HepG2 (cell line): ENCODE results near the gene CADM1. TPM values are rescaled to one million over a fixed set of nuclear protein-coding genes. Genes with fewer than 3 reads are reported as not detected.

Experiments used
- AKAP8 ChIP-seq: sonication (generic); formaldehyde crosslinking; IDR thresholded peaks from 2 replicates; pipeline ENCODE4 v1.5.1; 2020; ENCODE audit warnings: mild to moderate bottlenecking, missing genetic modification reagents
- BCL6 ChIP-seq: IDR thresholded peaks from 2 replicates; pipeline ENCODE4 v1.6.1; 2016; ENCODE audit warnings: missing genetic modification reagents, missing compliant biosample characterization
- ELF1 ChIP-seq: sonication (generic); formaldehyde crosslinking; IDR thresholded peaks from 2 replicates; pipeline ENCODE4 v1.4.0; 2020; ENCODE audit warnings: missing genetic modification reagents
- ELF3 ChIP-seq: IDR thresholded peaks from 2 replicates; pipeline ENCODE4 v1.6.1; 2016; ENCODE audit warnings: missing genetic modification reagents, missing compliant biosample characterization
- NR2F2 ChIP-seq: IDR thresholded peaks from 2 replicates; pipeline ENCODE4 v1.6.1; 2012; ENCODE audit warnings: low read depth, inconsistent platforms, borderline replicate concordance
- RAD21 ChIP-seq: fragments of 450-650 bp; formaldehyde crosslinking; IDR thresholded peaks from 2 replicates; pipeline ENCODE4 v1.5.0; 2020; ENCODE audit warnings: mild to moderate bottlenecking
- ZFX ChIP-seq: sonication (generic); formaldehyde crosslinking; IDR thresholded peaks from 2 replicates; pipeline ENCODE4 v1.4.0; 2020; ENCODE audit warnings: mild to moderate bottlenecking, low read depth, missing genetic modification reagents, moderate library complexity
- ZMYM4 ChIP-seq: sonication (generic); formaldehyde crosslinking; IDR thresholded peaks from 2 replicates; pipeline ENCODE4 v1.8.1; 2023; ENCODE audit warnings: mild to moderate bottlenecking, missing genetic modification reagents
- ZNF263 ChIP-seq: sonication (generic); formaldehyde crosslinking; IDR thresholded peaks from 2 replicates; pipeline ENCODE4 v1.4.0; 2020; ENCODE audit warnings: missing genetic modification reagents
- polyA plus RNA-seq, 8 experiments: library from polyadenylated mRNA; depleted of rRNA in 3 of 8; stranded (reverse) in 7 of 8; unstranded in 1 of 8; fragments of >200 nt; fragmentation: Illumina TruSeq in 4 of 8; extraction: Trizol in 4 of 8; gene quantifications; 2 replicates each; pipeline versions ENCODE4 v1.2.1 to v1.2.3, GENCODE V29; 2011 to 2016; ENCODE audit warnings: low read depth in 4 of 8, missing spikeins in 1 of 8, mixed read lengths in 1 of 8; ENCODE audit not compliant: insufficient read depth in 1 of 8
- total RNA-seq, 5 experiments: library from RNA; depleted of rRNA; stranded (reverse); fragments of >200 nt; fragmentation: Illumina TruSeq; extraction: Trizol; gene quantifications; 2 replicates each; pipeline ENCODE4 v1.2.3, GENCODE V29; 2016; ENCODE audit warnings: low read depth in 1 of 5
- TF ChIP-seq, protein P1 (sequence below): sonication (generic); formaldehyde crosslinking; IDR thresholded peaks from 2 replicates; pipeline ENCODE4 v1.8.0; 2022; ENCODE audit warnings: mild to moderate bottlenecking, missing genetic modification reagents, moderate library complexity
- TF ChIP-seq, protein P2 (sequence below): sonication (generic); formaldehyde crosslinking; IDR thresholded peaks from 2 replicates; pipeline ENCODE4 v1.4.0; 2020; ENCODE audit warnings: missing genetic modification reagents
- TF ChIP-seq, protein P3 (sequence below): sonication (generic); formaldehyde crosslinking; IDR thresholded peaks from 2 replicates; pipeline ENCODE4 v1.8.1; 2022; ENCODE audit warnings: low read depth, mild to moderate bottlenecking, missing genetic modification reagents

CADM1 gene
- total and polyA plus RNA-seq, 2 of the 13 experiments (the other 11 are each of a cell fraction or from before 2014, with no cell fraction given) = 71.3 to 122 TPM

DNA sequence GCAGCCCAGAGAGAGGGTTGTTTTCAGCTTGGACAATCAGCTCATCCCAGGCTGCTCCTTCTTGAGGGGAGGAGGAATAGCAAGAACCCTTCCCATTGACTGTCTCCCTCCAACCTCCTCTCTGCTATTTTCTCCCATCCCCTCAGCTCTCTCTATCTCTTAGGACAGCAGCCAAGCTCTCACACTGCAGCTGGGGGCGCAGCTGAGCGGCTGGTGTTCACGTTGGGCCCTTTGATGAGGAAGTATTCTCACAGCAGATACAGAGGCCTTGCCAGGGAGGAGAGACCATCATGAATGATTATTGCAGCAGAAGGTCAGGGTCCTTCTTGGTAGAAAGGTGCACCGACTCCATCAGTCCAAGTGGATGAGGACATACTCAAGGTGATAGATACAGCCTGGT lies 26.5 kb upstream of the CADM1 start (continued):
- TF ChIP-seq, protein P1, sequence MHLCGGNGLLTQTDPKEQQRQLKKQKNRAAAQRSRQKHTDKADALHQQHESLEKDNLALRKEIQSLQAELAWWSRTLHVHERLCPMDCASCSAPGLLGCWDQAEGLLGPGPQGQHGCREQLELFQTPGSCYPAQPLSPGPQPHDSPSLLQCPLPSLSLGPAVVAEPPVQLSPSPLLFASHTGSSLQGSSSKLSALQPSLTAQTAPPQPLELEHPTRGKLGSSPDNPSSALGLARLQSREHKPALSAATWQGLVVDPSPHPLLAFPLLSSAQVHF (CRISPR knock-in tag) = no peak
- TF ChIP-seq ZNF263 = no peak
- no peak for TF ChIP-seq AKAP8 (CRISPR knock-in tag)
- TF ChIP-seq, protein P2, sequence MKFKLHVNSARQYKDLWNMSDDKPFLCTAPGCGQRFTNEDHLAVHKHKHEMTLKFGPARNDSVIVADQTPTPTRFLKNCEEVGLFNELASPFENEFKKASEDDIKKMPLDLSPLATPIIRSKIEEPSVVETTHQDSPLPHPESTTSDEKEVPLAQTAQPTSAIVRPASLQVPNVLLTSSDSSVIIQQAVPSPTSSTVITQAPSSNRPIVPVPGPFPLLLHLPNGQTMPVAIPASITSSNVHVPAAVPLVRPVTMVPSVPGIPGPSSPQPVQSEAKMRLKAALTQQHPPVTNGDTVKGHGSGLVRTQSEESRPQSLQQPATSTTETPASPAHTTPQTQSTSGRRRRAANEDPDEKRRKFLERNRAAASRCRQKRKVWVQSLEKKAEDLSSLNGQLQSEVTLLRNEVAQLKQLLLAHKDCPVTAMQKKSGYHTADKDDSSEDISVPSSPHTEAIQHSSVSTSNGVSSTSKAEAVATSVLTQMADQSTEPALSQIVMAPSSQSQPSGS (CRISPR knock-in tag) = no peak
- 0 out of 2 replicates have a peak, but pooled peaks have one; percentile 26 for TF ChIP-seq ELF1 (CRISPR knock-in tag)
- no peak for TF ChIP-seq NR2F2
- peak; percentile 34; the same call in 1 of the 2 replicates for TF ChIP-seq ZMYM4
- peak; percentile 25; the same call in 1 of the 2 replicates for TF ChIP-seq ZFX (CRISPR knock-in tag)
- no peak for TF ChIP-seq BCL6 (CRISPR knock-in tag)
- 0 out of 2 replicates have a peak, but pooled peaks have one; percentile 31 for TF ChIP-seq ELF3 (CRISPR knock-in tag)
- TF ChIP-seq, protein P3, sequence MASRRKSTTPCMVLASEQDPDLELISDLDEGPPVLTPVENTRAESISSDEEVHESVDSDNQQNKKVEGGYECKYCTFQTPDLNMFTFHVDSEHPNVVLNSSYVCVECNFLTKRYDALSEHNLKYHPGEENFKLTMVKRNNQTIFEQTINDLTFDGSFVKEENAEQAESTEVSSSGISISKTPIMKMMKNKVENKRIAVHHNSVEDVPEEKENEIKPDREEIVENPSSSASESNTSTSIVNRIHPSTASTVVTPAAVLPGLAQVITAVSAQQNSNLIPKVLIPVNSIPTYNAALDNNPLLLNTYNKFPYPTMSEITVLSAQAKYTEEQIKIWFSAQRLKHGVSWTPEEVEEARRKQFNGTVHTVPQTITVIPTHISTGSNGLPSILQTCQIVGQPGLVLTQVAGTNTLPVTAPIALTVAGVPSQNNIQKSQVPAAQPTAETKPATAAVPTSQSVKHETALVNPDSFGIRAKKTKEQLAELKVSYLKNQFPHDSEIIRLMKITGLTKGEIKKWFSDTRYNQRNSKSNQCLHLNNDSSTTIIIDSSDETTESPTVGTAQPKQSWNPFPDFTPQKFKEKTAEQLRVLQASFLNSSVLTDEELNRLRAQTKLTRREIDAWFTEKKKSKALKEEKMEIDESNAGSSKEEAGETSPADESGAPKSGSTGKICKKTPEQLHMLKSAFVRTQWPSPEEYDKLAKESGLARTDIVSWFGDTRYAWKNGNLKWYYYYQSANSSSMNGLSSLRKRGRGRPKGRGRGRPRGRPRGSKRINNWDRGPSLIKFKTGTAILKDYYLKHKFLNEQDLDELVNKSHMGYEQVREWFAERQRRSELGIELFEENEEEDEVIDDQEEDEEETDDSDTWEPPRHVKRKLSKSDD (CRISPR knock-in tag) = no peak
- TF ChIP-seq RAD21 (CRISPR knock-in tag) = 0 out of 2 replicates have a peak, but pooled peaks have one; percentile 16
- TF ChIP-seq, all 625 proteins: peak for 9
